HEK293 (cell line): ENCODE data around the gene PRKCE.

ENCODE experiments used
- CTCF ChIA-PET: fragments of 350-600 bp; formaldehyde crosslinking; extraction: SDS; loops from one replicate; lab custom pipeline; 2021; ENCODE audit warnings: antibody characterized with exemption; lab: Yijun Ruan, JAX
- POLR2A ChIA-PET: fragments of 300-600 bp; formaldehyde crosslinking; extraction: SDS; loops from one replicate; lab custom pipeline; 2020; ENCODE audit warnings: antibody characterized with exemption, inconsistent platforms; lab: Yijun Ruan, JAX
- H3K27ac ChIP-seq: fragments of 200-500 bp; sonication (Bioruptor generic); 2 replicates; pipeline ENCODE4 v1.5.1; 2014; ENCODE audit warnings: low read depth, low read length, control low read depth, inconsistent platforms; ENCODE audit errors: extremely low read depth
- H3K36me3 ChIP-seq, 2 experiments: fragments of 200-500 bp in 1 of 2; sonication (Bioruptor generic) in 1 of 2; 1 replicate in 1 of 2; 2 replicates in 1 of 2; pipeline ENCODE4 v1.5.1; 2014 to 2017; ENCODE audit warnings: inconsistent platforms in 2 of 2, low read length in 2 of 2; ENCODE audit not compliant: control insufficient read depth in 2 of 2, insufficient read depth in 1 of 2
- H3K4me1 ChIP-seq: fragments of 200-500 bp; sonication (Bioruptor generic); 2 replicates; pipeline ENCODE4 v1.5.1; 2014; ENCODE audit warnings: mild to moderate bottlenecking, low read length, inconsistent platforms; ENCODE audit not compliant: control insufficient read depth, insufficient read depth
- H3K4me3 ChIP-seq: 2 replicates; pipeline ENCODE4 v1.5.1; 2011; ENCODE audit warnings: low read depth, mild to moderate bottlenecking, control low read depth, low read length, moderate library complexity
- H3K9me3 ChIP-seq: fragments of 200-500 bp; sonication (Bioruptor generic); 2 replicates; pipeline ENCODE4 v1.5.1; 2014; ENCODE audit warnings: low read depth, low read length, inconsistent platforms; ENCODE audit not compliant: control insufficient read depth, insufficient read depth
- IKZF3 ChIP-seq: fragments of 450-650 bp; IDR thresholded peaks from 2 replicates; pipeline ENCODE4 v1.5.0; 2018; ENCODE audit warnings: missing biosample characterization, mild to moderate bottlenecking, missing genetic modification characterization, moderate library complexity
- SCRT1 ChIP-seq: fragments of 450-650 bp; formaldehyde crosslinking; IDR thresholded peaks from 2 replicates; pipeline ENCODE4 v1.5.1; 2016; ENCODE audit warnings: missing biosample characterization, missing genetic modification characterization, borderline replicate concordance
- SCRT2 ChIP-seq: fragments of 450-650 bp; formaldehyde crosslinking; IDR thresholded peaks from 2 replicates; pipeline ENCODE4 v1.5.1; 2016; ENCODE audit warnings: missing biosample characterization, missing genetic modification characterization
- SP7 ChIP-seq: fragments of 450-650 bp; formaldehyde crosslinking; IDR thresholded peaks from 2 replicates; pipeline ENCODE4 v1.5.1; 2016; ENCODE audit warnings: missing biosample characterization, missing genetic modification characterization
- ZBTB48 ChIP-seq: fragments of 450-650 bp; formaldehyde crosslinking; IDR thresholded peaks from 2 replicates; pipeline ENCODE4 v1.5.1; 2016; ENCODE audit warnings: missing biosample characterization, missing genetic modification characterization
- ZNF37A ChIP-seq: fragments of 450-650 bp; IDR thresholded peaks from 2 replicates; pipeline ENCODE4 v1.5.1; 2018; ENCODE audit warnings: missing biosample characterization, missing genetic modification characterization
- TF ChIP-seq, protein P1 (sequence below): fragments of 450-650 bp; formaldehyde crosslinking; IDR thresholded peaks from 2 replicates; pipeline ENCODE4 v1.5.1; 2016; ENCODE audit warnings: missing biosample characterization, missing genetic modification characterization
- TF ChIP-seq, protein P2 (sequence below): sonication (generic); formaldehyde crosslinking; IDR thresholded peaks from 2 replicates; pipeline ENCODE4 v1.8.1; 2022; ENCODE audit warnings: mild to moderate bottlenecking, moderate library complexity, missing genetic modification reagents
- TF ChIP-seq, protein P3 (sequence below): fragments of 450-650 bp; formaldehyde crosslinking; IDR thresholded peaks from 2 replicates; pipeline ENCODE4 v1.5.1; 2016; ENCODE audit warnings: missing biosample characterization, missing genetic modification characterization
- TF ChIP-seq, protein P4 (sequence below): fragments of 450-650 bp; IDR thresholded peaks from 2 replicates; pipeline ENCODE4 v1.5.1; 2018; ENCODE audit warnings: missing biosample characterization, mild to moderate bottlenecking, missing genetic modification characterization
- TF ChIP-seq, protein P5 (sequence below): fragments of 450-650 bp; formaldehyde crosslinking; IDR thresholded peaks from 2 replicates; pipeline ENCODE4; 2016; ENCODE audit warnings: missing biosample characterization, missing genetic modification characterization
- TF ChIP-seq, protein P6 (sequence below): fragments of 450-650 bp; formaldehyde crosslinking; IDR thresholded peaks from 2 replicates; pipeline ENCODE4 v1.5.1; 2017; ENCODE audit warnings: missing biosample characterization, missing genetic modification characterization

Gene PRKCE

DNA sequence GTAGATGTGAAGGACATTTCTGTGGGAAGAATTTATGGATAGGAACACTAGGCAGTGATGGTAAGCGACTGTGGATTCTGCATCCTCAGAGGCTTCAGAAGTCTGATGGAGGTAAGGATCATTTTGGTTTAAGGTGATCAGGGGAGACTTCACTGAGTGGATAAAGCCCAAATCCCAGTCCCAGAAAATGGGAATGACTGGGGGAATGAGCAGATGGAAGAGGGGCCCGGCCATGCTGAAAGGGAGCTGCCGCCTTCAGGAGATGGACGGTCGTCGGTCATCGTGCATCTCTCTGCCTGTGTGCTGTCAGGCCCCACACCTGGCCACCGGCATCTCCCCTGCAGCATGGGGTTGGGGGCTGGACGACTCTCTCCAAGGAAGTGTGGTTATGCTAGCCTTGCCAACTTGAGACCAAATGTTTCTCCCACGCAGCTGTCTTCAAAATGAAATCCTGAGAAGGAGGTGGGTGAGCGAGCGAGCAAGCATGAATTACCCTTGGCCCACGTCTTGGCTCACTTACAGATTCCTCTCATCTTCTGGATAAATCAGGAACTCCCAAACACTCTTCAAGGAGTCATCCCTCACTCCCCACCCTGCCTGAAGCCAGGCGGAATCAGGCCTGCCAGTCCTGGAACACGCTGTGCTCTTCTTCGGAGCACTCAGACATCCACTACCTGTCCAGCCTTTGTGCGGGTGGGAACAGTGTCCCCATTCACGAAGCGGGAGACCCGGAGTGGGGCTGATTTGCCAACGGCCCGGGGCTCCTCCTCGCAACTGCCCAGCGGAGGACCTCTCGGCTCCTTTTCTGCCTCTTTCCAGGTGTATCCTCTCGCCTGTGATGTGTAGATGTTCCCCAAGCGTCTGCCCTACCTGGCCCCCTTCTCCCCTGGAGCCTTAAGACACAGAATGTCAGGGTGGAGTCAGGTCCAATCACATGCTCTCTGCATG is 85.6 kb downstream of the PRKCE start (continued):
- TF ChIP-seq, protein P1, sequence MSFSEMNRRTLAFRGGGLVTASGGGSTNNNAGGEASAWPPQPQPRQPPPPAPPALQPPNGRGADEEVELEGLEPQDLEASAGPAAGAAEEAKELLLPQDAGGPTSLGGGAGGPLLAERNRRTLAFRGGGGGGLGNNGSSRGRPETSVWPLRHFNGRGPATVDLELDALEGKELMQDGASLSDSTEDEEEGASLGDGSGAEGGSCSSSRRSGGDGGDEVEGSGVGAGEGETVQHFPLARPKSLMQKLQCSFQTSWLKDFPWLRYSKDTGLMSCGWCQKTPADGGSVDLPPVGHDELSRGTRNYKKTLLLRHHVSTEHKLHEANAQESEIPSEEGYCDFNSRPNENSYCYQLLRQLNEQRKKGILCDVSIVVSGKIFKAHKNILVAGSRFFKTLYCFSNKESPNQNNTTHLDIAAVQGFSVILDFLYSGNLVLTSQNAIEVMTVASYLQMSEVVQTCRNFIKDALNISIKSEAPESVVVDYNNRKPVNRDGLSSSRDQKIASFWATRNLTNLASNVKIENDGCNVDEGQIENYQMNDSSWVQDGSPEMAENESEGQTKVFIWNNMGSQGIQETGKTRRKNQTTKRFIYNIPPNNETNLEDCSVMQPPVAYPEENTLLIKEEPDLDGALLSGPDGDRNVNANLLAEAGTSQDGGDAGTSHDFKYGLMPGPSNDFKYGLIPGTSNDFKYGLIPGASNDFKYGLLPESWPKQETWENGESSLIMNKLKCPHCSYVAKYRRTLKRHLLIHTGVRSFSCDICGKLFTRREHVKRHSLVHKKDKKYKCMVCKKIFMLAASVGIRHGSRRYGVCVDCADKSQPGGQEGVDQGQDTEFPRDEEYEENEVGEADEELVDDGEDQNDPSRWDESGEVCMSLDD = no peak
- TF ChIP-seq, protein P2, sequence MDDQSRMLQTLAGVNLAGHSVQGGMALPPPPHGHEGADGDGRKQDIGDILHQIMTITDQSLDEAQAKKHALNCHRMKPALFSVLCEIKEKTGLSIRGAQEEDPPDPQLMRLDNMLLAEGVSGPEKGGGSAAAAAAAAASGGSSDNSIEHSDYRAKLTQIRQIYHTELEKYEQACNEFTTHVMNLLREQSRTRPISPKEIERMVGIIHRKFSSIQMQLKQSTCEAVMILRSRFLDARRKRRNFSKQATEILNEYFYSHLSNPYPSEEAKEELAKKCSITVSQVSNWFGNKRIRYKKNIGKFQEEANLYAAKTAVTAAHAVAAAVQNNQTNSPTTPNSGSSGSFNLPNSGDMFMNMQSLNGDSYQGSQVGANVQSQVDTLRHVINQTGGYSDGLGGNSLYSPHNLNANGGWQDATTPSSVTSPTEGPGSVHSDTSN (CRISPR knock-in tag) = no peak

DNA sequence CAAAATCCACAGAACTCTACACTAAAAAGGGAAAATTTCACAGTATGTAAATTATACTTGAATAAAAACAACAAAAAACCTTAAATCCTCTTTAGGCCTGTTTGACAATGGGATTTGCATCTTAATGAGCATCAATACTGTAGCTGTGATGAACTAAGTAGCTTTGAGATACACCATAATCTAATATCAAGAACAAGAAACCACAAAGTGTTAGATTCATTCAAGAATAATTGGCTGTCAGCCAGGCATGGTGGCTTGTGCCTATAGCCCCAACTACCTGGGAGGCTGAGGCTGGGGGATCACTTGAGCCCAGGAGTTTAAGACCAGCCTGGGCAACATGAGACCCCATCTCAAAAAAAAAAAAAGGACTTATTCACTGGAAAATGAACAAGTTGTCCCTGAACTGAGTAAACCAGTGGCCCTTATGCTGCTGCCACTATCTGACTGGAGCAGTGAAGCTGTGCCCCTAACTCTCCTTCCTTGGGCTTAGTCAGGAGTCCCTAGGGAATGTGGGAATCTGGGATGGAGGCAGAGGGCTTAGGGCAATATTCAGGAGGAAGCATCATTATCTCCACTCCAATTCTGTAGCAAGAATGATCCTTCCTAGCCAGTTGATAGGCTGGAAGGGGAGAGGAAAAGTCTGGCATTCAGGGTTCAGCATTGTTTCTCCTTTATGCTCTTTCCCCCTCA is 88.5 kb downstream of the PRKCE start:
- no peaks in the 10 kb centered on the region for H3K9me3 ChIP-seq
- no peak overlapping the region for H3K4me3 ChIP-seq
- CTCF ChIA-PET = interaction anchor here (0.6 kb wide), 1 partner anchor 132 kb away, joined by 4 read pairs; no protein-coding TSS in a partner anchor
- TF ChIP-seq, protein P3, sequence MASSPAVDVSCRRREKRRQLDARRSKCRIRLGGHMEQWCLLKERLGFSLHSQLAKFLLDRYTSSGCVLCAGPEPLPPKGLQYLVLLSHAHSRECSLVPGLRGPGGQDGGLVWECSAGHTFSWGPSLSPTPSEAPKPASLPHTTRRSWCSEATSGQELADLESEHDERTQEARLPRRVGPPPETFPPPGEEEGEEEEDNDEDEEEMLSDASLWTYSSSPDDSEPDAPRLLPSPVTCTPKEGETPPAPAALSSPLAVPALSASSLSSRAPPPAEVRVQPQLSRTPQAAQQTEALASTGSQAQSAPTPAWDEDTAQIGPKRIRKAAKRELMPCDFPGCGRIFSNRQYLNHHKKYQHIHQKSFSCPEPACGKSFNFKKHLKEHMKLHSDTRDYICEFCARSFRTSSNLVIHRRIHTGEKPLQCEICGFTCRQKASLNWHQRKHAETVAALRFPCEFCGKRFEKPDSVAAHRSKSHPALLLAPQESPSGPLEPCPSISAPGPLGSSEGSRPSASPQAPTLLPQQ (tag by site-specific recombination) = no peak
- peak; percentile 69 for TF ChIP-seq ZBTB48
- POLR2A ChIA-PET = no interaction called here
- H3K36me3 ChIP-seq = no peaks in the 10 kb centered on the region
- H3K4me1 ChIP-seq = peaks cover 17% of the 10 kb centered on the region
- no peak overlapping the region for H3K27ac ChIP-seq

DNA sequence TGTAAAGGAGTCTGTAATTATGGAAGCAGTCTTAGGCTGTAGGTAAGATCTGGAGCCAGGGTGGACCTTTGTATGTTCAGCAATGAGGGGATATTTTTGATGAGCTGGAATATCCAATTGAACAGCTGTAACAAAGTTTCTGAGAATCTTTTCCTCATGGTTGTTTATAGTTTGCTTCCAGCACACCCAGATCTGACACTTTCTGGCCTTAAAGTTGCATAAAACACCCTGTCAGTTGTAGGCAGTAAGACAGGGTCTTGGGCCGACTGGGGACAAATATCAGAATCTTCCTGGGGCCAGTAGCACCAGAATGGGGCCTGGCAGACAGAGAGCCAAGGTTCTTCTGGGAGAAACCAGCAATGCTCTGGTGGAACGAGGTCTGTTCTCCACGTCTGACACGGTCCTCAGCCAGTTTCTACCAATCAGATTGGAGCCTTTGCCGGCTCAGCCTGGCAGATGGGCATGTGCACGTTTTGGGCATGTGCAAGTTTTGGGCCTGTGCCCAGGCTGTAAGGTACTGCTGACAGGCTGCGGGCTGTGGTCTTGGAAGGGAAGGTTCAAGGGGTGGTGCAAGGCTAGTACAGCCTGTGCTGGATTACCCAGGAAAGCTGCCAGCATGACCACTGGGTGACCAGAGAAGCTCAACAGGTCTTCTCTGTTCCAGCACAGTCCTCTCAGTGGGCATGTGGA is 89.8 kb downstream of the PRKCE start:
- Histone ChIP-seq H3K4me3 (no peak overlapping the region), H3K9me3 (no peaks in the 10 kb centered on the region), H3K27ac (no peak overlapping the region), H3K36me3 (no peaks in the 10 kb centered on the region), H3K4me1 (peaks cover 17% of the 10 kb centered on the region)
- CTCF ChIA-PET = interaction anchor here (1.2 kb wide), 1 partner anchor 8 kb away, joined by 4 read pairs; no protein-coding TSS in a partner anchor
- TF ChIP-seq ZNF37A (no peak), SCRT2 (tag by site-specific recombination) (peak; percentile 75), SCRT1 (tag by site-specific recombination) (0 out of 2 replicates have a peak, but pooled peaks have one; percentile 28), IKZF3 (tag by site-specific recombination) (no peak), SP7 (tag by site-specific recombination) (no peak)
- TF ChIP-seq, protein P1 = no peak
- TF ChIP-seq, protein P4, sequence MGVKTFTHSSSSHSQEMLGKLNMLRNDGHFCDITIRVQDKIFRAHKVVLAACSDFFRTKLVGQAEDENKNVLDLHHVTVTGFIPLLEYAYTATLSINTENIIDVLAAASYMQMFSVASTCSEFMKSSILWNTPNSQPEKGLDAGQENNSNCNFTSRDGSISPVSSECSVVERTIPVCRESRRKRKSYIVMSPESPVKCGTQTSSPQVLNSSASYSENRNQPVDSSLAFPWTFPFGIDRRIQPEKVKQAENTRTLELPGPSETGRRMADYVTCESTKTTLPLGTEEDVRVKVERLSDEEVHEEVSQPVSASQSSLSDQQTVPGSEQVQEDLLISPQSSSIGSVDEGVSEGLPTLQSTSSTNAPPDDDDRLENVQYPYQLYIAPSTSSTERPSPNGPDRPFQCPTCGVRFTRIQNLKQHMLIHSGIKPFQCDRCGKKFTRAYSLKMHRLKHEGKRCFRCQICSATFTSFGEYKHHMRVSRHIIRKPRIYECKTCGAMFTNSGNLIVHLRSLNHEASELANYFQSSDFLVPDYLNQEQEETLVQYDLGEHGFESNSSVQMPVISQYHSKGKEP (tag by site-specific recombination) = no peak
- TF ChIP-seq, protein P5, sequence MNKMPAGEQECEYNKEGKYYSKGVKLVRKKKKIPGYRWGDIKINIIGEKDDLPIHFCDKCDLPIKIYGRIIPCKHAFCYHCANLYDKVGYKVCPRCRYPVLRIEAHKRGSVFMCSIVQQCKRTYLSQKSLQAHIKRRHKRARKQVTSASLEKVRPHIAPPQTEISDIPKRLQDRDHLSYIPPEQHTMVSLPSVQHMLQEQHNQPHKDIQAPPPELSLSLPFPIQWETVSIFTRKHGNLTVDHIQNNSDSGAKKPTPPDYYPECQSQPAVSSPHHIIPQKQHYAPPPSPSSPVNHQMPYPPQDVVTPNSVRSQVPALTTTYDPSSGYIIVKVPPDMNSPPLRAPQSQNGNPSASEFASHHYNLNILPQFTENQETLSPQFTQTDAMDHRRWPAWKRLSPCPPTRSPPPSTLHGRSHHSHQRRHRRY (tag by site-specific recombination) = no peak
- TF ChIP-seq, protein P6, sequence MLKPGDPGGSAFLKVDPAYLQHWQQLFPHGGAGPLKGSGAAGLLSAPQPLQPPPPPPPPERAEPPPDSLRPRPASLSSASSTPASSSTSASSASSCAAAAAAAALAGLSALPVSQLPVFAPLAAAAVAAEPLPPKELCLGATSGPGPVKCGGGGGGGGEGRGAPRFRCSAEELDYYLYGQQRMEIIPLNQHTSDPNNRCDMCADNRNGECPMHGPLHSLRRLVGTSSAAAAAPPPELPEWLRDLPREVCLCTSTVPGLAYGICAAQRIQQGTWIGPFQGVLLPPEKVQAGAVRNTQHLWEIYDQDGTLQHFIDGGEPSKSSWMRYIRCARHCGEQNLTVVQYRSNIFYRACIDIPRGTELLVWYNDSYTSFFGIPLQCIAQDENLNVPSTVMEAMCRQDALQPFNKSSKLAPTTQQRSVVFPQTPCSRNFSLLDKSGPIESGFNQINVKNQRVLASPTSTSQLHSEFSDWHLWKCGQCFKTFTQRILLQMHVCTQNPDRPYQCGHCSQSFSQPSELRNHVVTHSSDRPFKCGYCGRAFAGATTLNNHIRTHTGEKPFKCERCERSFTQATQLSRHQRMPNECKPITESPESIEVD (tag by site-specific recombination) = no peak
- POLR2A ChIA-PET = no interaction called here
